HL-60 (cell line): ENCODE measurements around the gene APH1B.

Experiments used
- CTCF ChIP-seq: IDR thresholded peaks from one replicate; pipeline ENCODE4 v1.5.1; 2011; ENCODE audit warnings: low read length, control low read depth, inconsistent platforms; ENCODE audit not compliant: insufficient read depth
- GABPA ChIP-seq: IDR thresholded peaks from 2 replicates; pipeline ENCODE4 v1.6.1; 2012; ENCODE audit warnings: low read depth
- POLR2AphosphoS5 ChIP-seq: IDR thresholded peaks from 2 replicates; pipeline ENCODE4 v1.6.1; 2012; ENCODE audit warnings: low read depth

GRCh38 chr15:63277893-63278456, 570 bp downstream of the APH1B start:
- TF ChIP-seq POLR2AphosphoS5 (no peak), GABPA (no peak), CTCF (no peak)
